Dedifferentiated amniotic fluid mesenchymal stem cell (primary cell): ENCODE measurements around the gene BTBD9.

Experiments used
- DNase-seq: peaks from one replicate; pipeline ENCODE4 v3.0.0-alpha.2; 2016; ENCODE audit errors: extremely low spot score

The BTBD9 gene

GRCh38 chr6:38177882-38178583, 461.7 kb downstream of the BTBD9 start:
- no peak for DNase-seq

- no peak for DNase-seq
Measured at GRCh38 chr6:38176797-38177751, 462.7 kb downstream of the BTBD9 start.

DNA sequence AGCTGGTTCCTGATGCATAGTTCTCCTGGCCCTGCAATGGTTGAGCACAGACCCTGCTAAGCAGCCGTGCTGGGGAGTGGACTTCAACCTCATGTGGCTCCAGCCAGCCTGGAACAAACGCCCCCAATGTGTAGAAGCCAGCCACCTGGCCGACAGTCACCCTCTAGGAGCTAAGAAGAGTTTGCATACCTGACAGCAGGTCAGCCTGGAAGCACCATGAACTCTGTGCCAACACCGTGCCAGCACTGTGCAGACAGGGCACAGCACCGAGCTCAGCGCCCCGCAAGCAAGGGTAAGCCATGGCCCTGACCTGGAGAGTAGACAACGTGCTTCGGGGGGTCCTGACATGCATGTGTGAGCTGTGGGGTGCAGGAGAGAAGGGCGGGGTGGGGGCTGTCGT, 463.9 kb downstream of the BTBD9 start:
- DNase-seq, result no peak

DNA sequence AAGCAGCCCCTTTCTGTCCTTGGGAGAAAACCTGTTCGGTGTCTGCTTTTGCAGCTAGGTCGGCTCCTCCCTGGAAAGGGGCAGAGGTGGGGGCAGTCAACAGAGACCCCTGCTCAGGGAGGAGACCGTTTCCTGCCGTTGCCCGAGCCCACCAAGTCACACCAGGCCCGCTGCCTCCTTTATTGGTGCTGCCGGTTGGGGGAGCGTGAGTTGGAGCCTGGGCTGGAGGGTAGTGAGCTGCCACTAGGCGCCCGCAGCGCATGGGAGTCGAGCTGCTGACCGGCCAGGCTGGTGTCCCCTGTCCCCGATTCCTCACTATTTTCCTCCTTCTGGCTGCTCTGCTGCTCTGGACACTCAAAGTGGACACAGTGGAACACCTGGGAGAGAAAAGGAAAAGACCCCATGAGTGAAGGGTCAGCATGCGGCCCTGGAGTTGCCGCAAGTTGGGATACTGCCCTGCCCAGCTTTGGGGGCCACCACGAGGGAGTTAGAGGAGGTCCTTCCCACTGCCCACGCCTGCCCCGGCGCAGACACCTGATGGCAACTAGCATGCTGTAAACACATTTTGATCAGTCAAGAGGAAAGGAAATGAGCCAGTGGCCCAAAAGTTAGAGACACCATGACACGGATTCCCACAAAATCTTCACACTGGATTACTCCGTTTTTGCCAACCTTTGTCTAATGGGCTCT, 464.8 kb downstream of the BTBD9 start:
- DNase-seq, result no peak

GRCh38 chr6:38174315-38174714, 465.4 kb downstream of the BTBD9 start:
- no peak for DNase-seq

DNA sequence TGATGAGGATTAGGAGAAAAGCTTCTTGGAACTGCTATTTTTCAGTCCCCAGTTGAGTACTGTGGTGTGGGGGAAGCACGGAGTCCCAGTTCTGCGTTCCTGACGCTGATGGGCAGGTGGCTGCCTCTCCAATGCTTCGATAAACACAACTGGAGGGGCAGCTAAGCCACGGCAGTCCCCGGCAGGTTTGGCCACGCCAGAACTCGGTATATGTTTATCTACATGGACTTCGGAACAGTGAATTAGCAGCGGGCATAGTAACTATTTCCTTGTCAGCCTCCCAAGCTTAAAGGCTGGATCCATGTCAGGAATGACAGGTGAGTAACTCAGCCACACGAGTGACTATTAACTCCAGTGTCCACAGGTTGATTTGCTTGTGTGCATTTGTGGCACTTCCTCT, 465.8 kb downstream of the BTBD9 start:
- DNase-seq, result no peak

DNA sequence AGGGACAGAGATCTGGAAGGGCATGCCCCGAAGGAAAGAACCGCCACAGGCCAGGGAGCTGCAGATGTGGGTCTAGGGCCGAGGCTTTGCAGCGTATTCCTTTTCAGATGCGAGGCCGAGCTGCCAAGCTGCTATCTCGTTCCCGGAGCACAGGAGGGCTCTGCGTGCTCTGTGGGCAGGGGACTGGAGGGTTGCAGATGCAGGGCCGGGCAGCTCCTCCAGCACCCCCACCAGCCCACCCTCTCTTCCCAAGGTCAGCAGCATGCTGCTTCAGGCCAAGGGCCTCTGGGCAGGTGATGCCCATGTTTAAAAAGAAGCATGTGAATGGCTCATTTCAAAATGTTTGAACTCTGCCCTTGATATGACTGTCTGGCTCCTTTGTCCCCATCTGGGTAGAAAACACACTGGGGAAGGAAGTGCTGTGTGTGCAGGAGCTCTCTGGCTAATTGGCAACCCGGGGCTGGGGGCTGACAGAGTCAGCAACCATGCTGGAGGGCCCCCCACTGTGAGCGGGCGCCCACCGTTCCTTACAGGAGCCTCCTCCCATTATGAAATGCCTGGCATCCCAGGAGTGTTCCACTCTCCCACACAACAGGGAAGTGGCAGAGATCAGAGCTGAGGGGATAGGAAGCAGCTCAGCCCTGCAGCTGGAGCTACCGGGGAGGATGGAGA, 466.9 kb downstream of the BTBD9 start:
- no peak for DNase-seq

DNA sequence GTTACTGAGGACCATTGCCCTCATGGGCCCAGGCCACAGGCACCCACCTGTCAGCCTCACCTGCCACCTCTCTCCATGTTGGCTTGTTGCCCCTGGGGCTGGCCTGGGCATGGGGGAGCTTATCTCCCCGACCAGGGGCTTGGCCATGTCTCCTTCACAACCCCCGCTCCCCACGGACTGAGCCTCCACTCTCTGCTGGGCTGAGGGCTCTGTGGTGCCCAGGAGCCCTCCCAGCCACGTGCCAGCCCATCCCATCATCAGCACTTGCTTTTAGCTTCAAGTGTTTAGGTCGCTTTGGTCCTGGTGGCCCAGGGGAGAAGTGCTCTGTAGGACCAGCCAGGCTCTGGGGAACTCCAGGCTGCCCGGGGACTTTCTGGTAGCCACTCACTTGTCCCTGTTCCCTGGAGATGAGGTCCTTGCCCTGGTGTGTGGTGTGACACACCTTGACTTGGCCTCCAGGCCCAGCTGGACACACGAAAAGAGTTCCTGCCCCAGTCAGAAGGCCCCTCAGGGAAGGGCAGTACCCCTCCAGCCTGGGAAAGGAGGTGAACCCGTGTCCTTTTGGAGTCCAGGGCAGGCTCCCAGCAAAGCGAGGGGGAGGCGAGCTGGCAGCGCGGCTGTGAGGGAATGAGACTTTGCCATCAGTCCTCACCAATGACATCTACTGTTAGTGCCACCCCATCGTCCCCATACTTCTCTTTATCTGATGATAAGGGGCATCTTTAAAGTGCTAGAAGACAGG, 467.6 kb downstream of the BTBD9 start:
- no peak for DNase-seq

- no peak for DNase-seq
Measured at GRCh38 chr6:38170666-38171355, 468.9 kb downstream of the BTBD9 start.

DNA sequence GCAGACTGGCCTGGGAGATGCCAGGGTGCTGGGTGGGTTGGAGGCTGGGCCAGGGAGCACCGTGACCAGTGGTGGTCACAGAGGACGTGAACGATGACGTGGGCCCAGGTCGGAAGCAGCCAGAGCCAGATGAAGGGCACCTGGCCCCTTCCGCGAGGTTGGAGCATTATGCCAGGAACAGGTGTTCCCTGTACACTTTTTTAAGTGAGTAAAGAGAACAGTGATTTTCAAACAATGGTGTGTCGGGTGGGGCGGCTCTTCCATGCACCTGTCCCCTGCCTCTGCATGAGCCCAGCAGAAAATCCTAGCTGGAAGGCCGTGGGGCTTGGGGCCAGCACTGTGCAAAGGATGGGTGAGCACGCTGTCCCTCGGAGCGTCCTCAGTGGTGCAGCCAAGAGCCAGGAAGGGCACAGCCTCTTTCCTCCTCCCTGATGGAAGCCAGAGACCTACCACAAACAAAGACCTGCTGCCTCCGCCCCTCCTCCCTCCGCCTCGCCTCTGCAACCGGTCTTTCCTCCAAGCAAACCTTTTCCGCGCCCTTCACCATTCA, 469.7 kb downstream of the BTBD9 start:
- DNase-seq, result no peak

- DNase-seq, result no peak
Measured at GRCh38 chr6:38169221-38169976, 470.3 kb downstream of the BTBD9 start.

GRCh38 chr6:38168699-38169098, 471.0 kb downstream of the BTBD9 start:
- no peak for DNase-seq

GRCh38 chr6:38168126-38168525, 471.6 kb downstream of the BTBD9 start:
- DNase-seq, result no peak

DNA sequence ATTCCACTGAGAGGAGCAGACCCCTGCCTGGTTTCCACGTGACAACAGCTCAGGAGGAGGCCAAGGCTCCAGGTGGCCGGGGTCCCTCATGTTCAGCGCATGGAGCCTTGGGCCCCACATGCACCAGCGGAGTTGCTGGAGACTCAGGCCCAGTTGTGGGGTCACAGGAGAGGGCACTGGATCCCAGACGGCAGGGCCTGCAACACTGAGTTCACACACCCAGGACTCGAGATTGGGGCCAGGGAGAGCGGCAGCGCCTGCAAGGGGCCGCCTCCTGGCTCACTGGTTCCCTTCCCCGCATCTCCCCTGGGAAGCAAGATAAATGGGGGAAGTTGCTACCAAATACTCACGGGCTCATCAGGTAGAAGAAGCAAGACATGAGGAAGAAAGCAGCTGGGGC, 472.1 kb downstream of the BTBD9 start:
- DNase-seq, result no peak

GRCh38 chr6:38166411-38167240, 473.1 kb downstream of the BTBD9 start:
- no peak for DNase-seq

DNA sequence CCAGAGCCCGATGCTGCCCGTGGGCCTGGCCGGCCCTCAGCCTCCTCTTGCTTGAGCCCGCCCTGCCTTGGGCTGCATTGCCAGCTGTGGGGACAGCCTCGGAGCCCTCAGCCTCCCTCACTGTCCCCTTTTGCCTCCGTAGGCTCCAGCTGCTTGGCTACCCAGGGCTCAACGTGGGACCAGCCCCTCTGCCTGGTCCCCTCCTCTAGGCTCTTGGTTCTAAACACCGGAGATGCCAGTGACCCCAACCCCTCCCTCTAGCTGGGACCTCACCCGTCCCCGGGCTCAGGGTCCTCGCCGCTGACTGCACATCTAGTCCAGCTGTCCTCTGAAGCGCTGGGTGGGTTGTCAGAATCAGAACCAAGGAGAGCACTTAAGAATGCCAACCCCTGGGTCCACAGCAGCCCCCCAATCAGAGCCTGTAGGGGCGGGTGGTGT, 475.0 kb downstream of the BTBD9 start:
- DNase-seq, result no peak

DNA sequence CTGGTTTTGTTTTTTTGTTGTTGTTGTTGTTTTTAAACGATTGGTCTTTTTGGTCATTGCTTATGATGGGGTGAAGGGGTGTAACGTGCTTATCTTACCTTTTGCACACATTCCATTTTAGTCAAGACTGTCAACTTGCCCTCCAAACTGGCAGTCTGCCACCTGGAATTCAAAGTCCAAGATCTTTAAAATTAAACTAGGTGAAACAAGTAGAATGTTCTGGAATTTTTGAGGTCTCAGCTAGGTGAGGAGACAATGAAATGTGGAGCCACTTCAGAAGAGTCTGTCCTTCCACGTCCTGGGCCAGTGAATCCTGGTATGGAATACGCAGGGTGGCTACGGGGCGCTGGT, 475.6 kb downstream of the BTBD9 start:
- no peak for DNase-seq
